HL-60 (cell line): ENCODE measurements around the gene ETV6.

ENCODE experiments used
- CTCF ChIP-seq: IDR thresholded peaks from one replicate; pipeline ENCODE4 v1.5.1; 2011; ENCODE audit warnings: low read length, control low read depth, inconsistent platforms; ENCODE audit not compliant: insufficient read depth
- GABPA ChIP-seq: IDR thresholded peaks from 2 replicates; pipeline ENCODE4 v1.6.1; 2012; ENCODE audit warnings: low read depth
- POLR2AphosphoS5 ChIP-seq: IDR thresholded peaks from 2 replicates; pipeline ENCODE4 v1.6.1; 2012; ENCODE audit warnings: low read depth
- REST ChIP-seq: IDR thresholded peaks from 2 replicates; pipeline ENCODE4 v1.6.1; 2012; ENCODE audit warnings: low read depth; ENCODE audit not compliant: insufficient replicate concordance

GRCh38 chr12:11741434-11742092 is 92.1 kb downstream of the ETV6 start:
- no peak for TF ChIP-seq CTCF
- TF ChIP-seq POLR2AphosphoS5, result no peak
- TF ChIP-seq REST, result no peak
- no peak for TF ChIP-seq GABPA
